ENCODE results near the gene RASL10A. TPM values are rescaled to one million over a fixed set of nuclear protein-coding genes. Genes with fewer than 3 reads are reported as not detected.

Gene RASL10A
- total RNA-seq, 2 experiments from 2014 or later = 1.4 to 1.6 TPM

GRCh38 chr22:29298641-29299040 lies 16.9 kb downstream of the RASL10A start:
- DNase-seq (no peak), ATAC-seq (no peak)
- ChIA-PET POLR2A (no interaction called here), CTCF (no interaction called here)
- Mint-ChIP-seq H3K27me3 (ENCODE audit: low read depth) (no peaks in the 10 kb centered on the region), H3K9me3 (ENCODE audit: insufficient read depth) (no peaks in the 10 kb centered on the region), H3K4me3 (no peak overlapping the region), H3K36me3 (ENCODE audit: low read depth) (peaks cover 64% of the 10 kb centered on the region), H3K27ac (no peak overlapping the region), H3K4me1 (ENCODE audit: low read depth) (peaks cover 2% of the 10 kb centered on the region)

DNA sequence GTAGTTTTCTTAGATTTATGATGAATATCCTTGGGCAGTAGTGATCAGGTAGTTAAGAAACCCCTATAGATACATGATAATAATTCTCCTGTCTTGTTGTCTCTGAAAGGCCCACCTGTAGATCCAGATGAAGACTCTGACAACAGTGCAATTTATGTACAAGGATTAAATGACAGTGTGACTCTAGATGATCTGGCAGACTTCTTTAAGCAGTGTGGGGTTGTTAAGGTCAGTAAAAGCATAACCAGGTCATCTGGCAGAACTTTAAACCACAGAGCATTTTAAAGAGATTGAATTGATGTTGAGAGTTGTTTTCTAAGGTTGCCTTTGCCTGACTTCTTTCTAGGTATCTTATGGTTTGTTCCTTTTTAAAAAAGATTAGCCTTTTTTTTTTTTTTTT lies 23.1 kb downstream of the RASL10A start:
- CTCF ChIA-PET = no interaction called here
- no peak for ATAC-seq
- peaks cover 80% of the 10 kb centered on the region for H3K36me3 Mint-ChIP-seq (ENCODE audit: low read depth)
- H3K4me3 Mint-ChIP-seq = no peak overlapping the region
- POLR2A ChIA-PET = no interaction called here
- H3K4me1 Mint-ChIP-seq (ENCODE audit: low read depth) = peaks cover 5% of the 10 kb centered on the region
- DNase-seq = no peak
- no peaks in the 10 kb centered on the region for H3K9me3 Mint-ChIP-seq (ENCODE audit: insufficient read depth)
- H3K27me3 Mint-ChIP-seq (ENCODE audit: low read depth) = no peaks in the 10 kb centered on the region
- peak overlapping the region; percentile 20 for H3K27ac Mint-ChIP-seq

DNA sequence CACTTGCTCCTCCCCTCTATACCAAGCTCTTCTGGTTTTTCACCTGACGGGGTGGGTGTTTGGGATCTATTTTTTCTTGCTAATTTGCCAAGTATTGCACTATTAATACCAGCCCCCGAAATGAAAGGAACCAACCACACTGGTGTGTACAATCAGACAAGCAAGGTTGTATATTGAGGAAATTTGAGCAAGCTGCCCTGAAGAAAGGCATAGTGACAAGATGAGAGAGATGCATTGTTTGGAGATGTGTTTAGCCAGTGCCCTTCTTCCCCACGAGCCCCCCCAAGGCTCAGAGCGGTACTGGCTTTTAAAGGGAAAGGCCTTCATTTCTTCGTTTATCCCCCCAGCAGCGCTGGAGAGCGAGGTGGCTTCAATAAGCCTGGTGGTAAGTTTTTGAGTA lies 24.3 kb downstream of the RASL10A start:
- Mint-ChIP-seq H3K4me1 (ENCODE audit: low read depth) (peaks cover 5% of the 10 kb centered on the region), H3K27me3 (ENCODE audit: low read depth) (no peaks in the 10 kb centered on the region), H3K9me3 (ENCODE audit: insufficient read depth) (no peaks in the 10 kb centered on the region), H3K36me3 (ENCODE audit: low read depth) (peaks cover 82% of the 10 kb centered on the region), H3K27ac (no peak overlapping the region), H3K4me3 (no peak overlapping the region)
- POLR2A ChIA-PET = no interaction called here
- ATAC-seq (no peak), DNase-seq (no peak)
- CTCF ChIA-PET = no interaction called here

- Mint-ChIP-seq H3K4me1 (ENCODE audit: low read depth) (peaks cover 5% of the 10 kb centered on the region), H3K4me3 (no peak overlapping the region), H3K36me3 (ENCODE audit: low read depth) (peaks cover 82% of the 10 kb centered on the region), H3K9me3 (ENCODE audit: insufficient read depth) (no peaks in the 10 kb centered on the region), H3K27me3 (ENCODE audit: low read depth) (no peaks in the 10 kb centered on the region), H3K27ac (no peak overlapping the region)
- ChIA-PET POLR2A (no interaction called here), CTCF (no interaction called here)
- no peak for DNase-seq
- ATAC-seq = no peak
Observed at GRCh38 chr22:29290061-29290460, 25.4 kb downstream of the RASL10A start.

DNA sequence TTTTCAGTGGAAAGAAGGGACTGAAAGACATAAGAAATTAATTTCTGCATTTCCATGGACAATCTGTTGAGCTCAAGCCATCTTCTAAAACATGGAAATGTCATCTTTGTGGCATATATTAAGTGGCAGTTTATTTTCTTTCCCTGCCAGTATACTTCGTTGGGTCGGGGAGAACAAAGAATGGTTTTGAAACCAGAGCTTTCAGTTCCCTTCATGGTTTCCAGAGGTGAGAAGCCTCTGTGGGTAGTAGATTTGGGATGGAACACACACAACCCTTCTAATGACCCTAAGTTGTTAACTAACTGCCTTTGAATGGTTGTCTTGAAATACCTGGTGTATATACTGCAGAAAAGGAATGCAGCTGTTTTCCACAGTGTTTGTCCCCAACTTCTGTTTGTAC lies 26.7 kb downstream of the RASL10A start:
- H3K4me1 Mint-ChIP-seq (ENCODE audit: low read depth) = peaks cover 5% of the 10 kb centered on the region
- peaks cover 83% of the 10 kb centered on the region for H3K36me3 Mint-ChIP-seq (ENCODE audit: low read depth)
- ChIA-PET CTCF (interaction anchor here (0.8 to 1.2 kb wide), 3 partner anchors 8 to 17 kb away, joined by 3 read pairs; no protein-coding TSS in a partner anchor), POLR2A (interaction anchor here (1.0 kb wide), 1 partner anchor 10 kb away, joined by 3 read pairs; no protein-coding TSS in a partner anchor)
- ATAC-seq = no peak
- no peaks in the 10 kb centered on the region for H3K27me3 Mint-ChIP-seq (ENCODE audit: low read depth)
- H3K4me3 Mint-ChIP-seq = no peak overlapping the region
- H3K27ac Mint-ChIP-seq = no peak overlapping the region
- H3K9me3 Mint-ChIP-seq (ENCODE audit: insufficient read depth) = no peaks in the 10 kb centered on the region
- DNase-seq = no peak

DNA sequence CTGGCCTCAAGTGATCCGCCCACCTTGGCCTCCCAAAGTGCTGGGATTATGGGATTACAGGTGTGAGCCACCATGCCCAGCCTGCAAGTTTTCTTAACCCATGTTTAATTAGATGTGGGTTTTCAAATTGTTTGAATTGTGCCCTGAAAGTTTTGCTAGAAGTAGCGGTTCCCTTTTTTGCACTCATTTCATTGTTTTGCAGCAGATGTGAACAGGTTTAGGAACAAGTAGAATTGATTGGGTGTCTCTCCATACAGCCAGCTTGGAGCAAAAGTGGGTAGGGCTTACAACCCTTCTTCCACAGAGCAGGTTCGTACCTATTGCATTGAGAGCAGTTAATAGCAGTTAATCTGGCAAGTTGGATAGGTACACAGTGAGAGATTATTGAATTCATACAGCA lies 31.3 kb downstream of the RASL10A start:
- no peaks in the 10 kb centered on the region for H3K9me3 Mint-ChIP-seq (ENCODE audit: insufficient read depth)
- no peak for DNase-seq
- H3K4me3 Mint-ChIP-seq = no peak overlapping the region
- H3K27ac Mint-ChIP-seq = no peak overlapping the region
- ChIA-PET POLR2A (interaction anchor here (1.1 kb wide), 1 partner anchor 16 kb away, joined by 5 read pairs; the partner anchor contains the start of genes EWSR1 and RHBDD3), CTCF (no interaction called here)
- peaks cover 78% of the 10 kb centered on the region for H3K36me3 Mint-ChIP-seq (ENCODE audit: low read depth)
- ATAC-seq = no peak
- H3K4me1 Mint-ChIP-seq (ENCODE audit: low read depth) = peaks cover 6% of the 10 kb centered on the region
- no peaks in the 10 kb centered on the region for H3K27me3 Mint-ChIP-seq (ENCODE audit: low read depth)

DNA sequence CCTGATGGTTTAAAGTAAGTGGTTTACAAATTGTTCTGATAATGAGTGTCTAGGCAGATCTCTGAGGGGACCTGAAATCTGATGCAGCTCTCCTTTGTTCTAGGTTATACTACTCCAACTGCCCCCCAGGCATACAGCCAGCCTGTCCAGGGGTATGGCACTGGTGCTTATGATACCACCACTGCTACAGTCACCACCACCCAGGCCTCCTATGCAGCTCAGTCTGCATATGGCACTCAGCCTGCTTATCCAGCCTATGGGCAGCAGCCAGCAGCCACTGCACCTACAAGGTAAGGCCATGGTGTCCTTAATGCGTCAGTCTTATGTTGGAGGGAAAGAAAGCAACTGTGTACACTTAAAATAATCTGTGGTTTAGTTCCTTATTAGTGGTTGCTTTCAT lies 37.6 kb downstream of the RASL10A start:
- Mint-ChIP-seq H3K27ac (no peak overlapping the region), H3K9me3 (ENCODE audit: insufficient read depth) (no peaks in the 10 kb centered on the region), H3K4me1 (ENCODE audit: low read depth) (peaks cover 43% of the 10 kb centered on the region), H3K36me3 (ENCODE audit: low read depth) (peaks cover 82% of the 10 kb centered on the region), H3K4me3 (no peak overlapping the region), H3K27me3 (ENCODE audit: low read depth) (no peaks in the 10 kb centered on the region)
- DNase-seq (no peak), ATAC-seq (no peak)
- ChIA-PET POLR2A (no interaction called here), CTCF (interaction anchor here (0.8 to 1.0 kb wide), 2 partner anchors 15 to 33 kb away, joined by 3 read pairs; no protein-coding TSS in a partner anchor)

DNA sequence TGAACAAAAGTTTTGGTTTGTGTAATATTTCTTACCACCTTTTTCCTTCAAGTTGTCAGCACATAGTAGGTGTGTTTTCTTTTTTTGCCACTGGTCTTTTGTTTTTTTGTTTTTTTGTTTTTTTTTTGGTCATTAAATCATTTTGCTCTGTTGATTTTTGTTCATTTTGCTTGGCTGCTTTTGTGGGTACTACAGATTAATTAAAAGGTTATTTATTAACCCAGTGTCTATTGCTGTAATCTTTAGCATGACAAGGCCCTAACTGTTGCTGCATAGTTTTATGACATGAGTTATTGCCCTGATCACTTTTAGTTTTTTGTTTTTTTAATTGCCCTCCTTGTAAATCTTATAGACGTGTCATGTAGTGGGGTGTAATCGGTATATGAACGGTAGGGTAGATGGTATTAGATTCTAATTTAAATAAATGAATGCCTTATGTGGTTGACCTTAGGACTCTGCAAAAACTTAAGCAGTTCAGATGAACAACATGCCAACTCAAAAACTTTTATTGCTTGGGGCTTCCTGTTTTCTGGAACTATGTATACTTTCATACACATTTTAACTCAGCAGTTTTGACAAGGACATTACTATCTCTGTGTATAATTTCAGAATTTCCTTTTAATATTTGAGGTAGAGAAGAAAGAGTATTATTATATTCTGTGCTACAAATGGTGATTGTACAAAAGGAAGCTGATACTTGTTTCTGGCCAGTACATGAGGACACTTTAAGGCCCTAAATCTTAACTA lies 39.5 kb downstream of the RASL10A start:
- Mint-ChIP-seq H3K4me1 (ENCODE audit: low read depth) (peaks cover 62% of the 10 kb centered on the region), H3K27me3 (ENCODE audit: low read depth) (no peaks in the 10 kb centered on the region), H3K4me3 (no peak overlapping the region), H3K27ac (no peak overlapping the region), H3K36me3 (ENCODE audit: low read depth) (peaks cover 88% of the 10 kb centered on the region), H3K9me3 (ENCODE audit: insufficient read depth) (no peaks in the 10 kb centered on the region)
- POLR2A ChIA-PET = interaction anchor here (0.8 kb wide), 1 partner anchor 7 kb away, joined by 3 read pairs; no protein-coding TSS in a partner anchor
- CTCF ChIA-PET = interaction anchor here (1.2 kb wide), 1 partner anchor 10 kb away, joined by 3 read pairs; no protein-coding TSS in a partner anchor
- ATAC-seq = no peak
- no peak for DNase-seq

DNA sequence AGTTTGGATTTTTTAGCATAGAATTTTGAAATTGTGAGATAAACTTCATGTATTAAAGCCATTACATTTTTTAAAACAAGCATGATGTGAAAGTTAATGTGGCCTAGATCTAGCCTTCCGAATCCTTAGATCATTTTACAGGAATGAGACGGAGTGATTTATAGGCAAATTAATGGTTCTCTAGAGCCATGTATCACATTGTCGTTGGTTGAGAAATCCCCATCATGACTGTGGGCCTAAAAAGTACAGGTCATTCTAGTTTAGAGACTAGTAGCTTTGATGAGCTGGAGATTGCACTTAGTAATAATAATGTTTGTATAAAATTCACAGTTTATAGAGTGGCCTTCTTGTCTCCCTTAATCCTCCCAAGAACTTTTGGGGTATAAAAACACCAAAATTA lies 40.3 kb downstream of the RASL10A start:
- ChIA-PET POLR2A (no interaction called here), CTCF (interaction anchor here (1.2 kb wide), 1 partner anchor 11 kb away, joined by 3 read pairs; no protein-coding TSS in a partner anchor)
- Mint-ChIP-seq H3K4me1 (ENCODE audit: low read depth) (peaks cover 69% of the 10 kb centered on the region), H3K27ac (no peak overlapping the region), H3K27me3 (ENCODE audit: low read depth) (no peaks in the 10 kb centered on the region), H3K9me3 (ENCODE audit: insufficient read depth) (no peaks in the 10 kb centered on the region), H3K36me3 (ENCODE audit: low read depth) (peaks cover 93% of the 10 kb centered on the region), H3K4me3 (no peak overlapping the region)
- DNase-seq = no peak
- ATAC-seq = no peak

- H3K4me1 Mint-ChIP-seq (ENCODE audit: low read depth) = peaks cover 64% of the 10 kb centered on the region
- CTCF ChIA-PET = interaction anchor here (1.2 kb wide), 1 partner anchor 16 kb away, joined by 3 read pairs; no protein-coding TSS in a partner anchor
- H3K36me3 Mint-ChIP-seq (ENCODE audit: low read depth) = peaks cover 88% of the 10 kb centered on the region
- no peaks in the 10 kb centered on the region for H3K9me3 Mint-ChIP-seq (ENCODE audit: insufficient read depth)
- ATAC-seq (no peak), DNase-seq (no peak)
- H3K27me3 Mint-ChIP-seq (ENCODE audit: low read depth) = no peaks in the 10 kb centered on the region
- POLR2A ChIA-PET = interaction anchor here (0.5 kb wide), 1 partner anchor 1382 kb away, joined by 3 read pairs; no protein-coding TSS in a partner anchor
- H3K27ac Mint-ChIP-seq = no peak overlapping the region
- no peak overlapping the region for H3K4me3 Mint-ChIP-seq
Observed at GRCh38 chr22:29272624-29273023, 42.9 kb downstream of the RASL10A start.

- CTCF ChIA-PET = interaction anchor here (0.7 to 1.2 kb wide), 4 partner anchors 9 to 43 kb away, joined by 3 read pairs; partner anchors contain the start of gene GAS2L1
- POLR2A ChIA-PET = interaction anchor here (1.1 to 1.3 kb wide), 3 partner anchors 9 to 30 kb away, joined by 3 to 7 read pairs (median 4); no protein-coding TSS in a partner anchor
- Mint-ChIP-seq H3K4me3 (peak overlapping the region; percentile 87), H3K36me3 (ENCODE audit: low read depth) (peaks cover 82% of the 10 kb centered on the region), H3K4me1 (ENCODE audit: low read depth) (peaks cover 69% of the 10 kb centered on the region), H3K27ac (peak overlapping the region; percentile 39), H3K27me3 (ENCODE audit: low read depth) (no peaks in the 10 kb centered on the region), H3K9me3 (ENCODE audit: insufficient read depth) (no peaks in the 10 kb centered on the region)
- DNase-seq (no peak), ATAC-seq (no peak)
Observed at GRCh38 chr22:29270475-29271271, 44.8 kb downstream of the RASL10A start.

Measured in activated CD8-positive, alpha-beta T cell treated with anti-CD3 and anti-CD28 coated beads, Interleukin-2, amount 10 ng/mL, durations not matched to agents 7 days and 5 days (primary cell).